Endodermal cell (in vitro differentiated cells): ENCODE results near the gene ZNF846. TPM values are rescaled to one million over a fixed set of nuclear protein-coding genes. Genes with fewer than 3 reads are reported as not detected.
"Not testable (repeated sequence)": the region's sequence is repeated elsewhere in the genome, so short reads cannot be mapped to it uniquely, and the experiment has no call there.

Experiments used
- DNase-seq: peaks from one replicate; pipeline ENCODE4 v3.0.0-alpha.2; 2017
- H3K27ac ChIP-seq: 2 replicates; pipeline ENCODE4 v1.5.1; 2013; ENCODE audit warnings: mild to moderate bottlenecking, low read depth, low read length, moderate library complexity
- H3K27me3 ChIP-seq: 2 replicates; pipeline ENCODE4 v1.6.1; 2013; ENCODE audit warnings: mild to moderate bottlenecking, low read length, moderate library complexity; ENCODE audit not compliant: insufficient read depth, control insufficient read depth, poor library complexity, severe bottlenecking
- H3K36me3 ChIP-seq: 2 replicates; pipeline ENCODE4 v1.7.0; 2013; ENCODE audit warnings: mild to moderate bottlenecking, low read length, moderate library complexity; ENCODE audit not compliant: control insufficient read depth, insufficient read depth
- H3K4me1 ChIP-seq: one replicate; pipeline ENCODE4 v1.7.0; 2013; ENCODE audit warnings: low read length; ENCODE audit not compliant: control insufficient read depth, insufficient read depth
- H3K4me3 ChIP-seq: 2 replicates; pipeline ENCODE4 v1.5.1; 2013; ENCODE audit warnings: mild to moderate bottlenecking, low read length, moderate library complexity
- H3K9ac ChIP-seq: 2 replicates; pipeline ENCODE4 v1.6.1; 2013; ENCODE audit warnings: mild to moderate bottlenecking, low read length, moderate library complexity; ENCODE audit not compliant: poor library complexity, severe bottlenecking; ENCODE audit errors: extremely low read depth
- H3K9me3 ChIP-seq: 2 replicates; pipeline ENCODE4 v1.6.1; 2013; ENCODE audit warnings: mild to moderate bottlenecking, low read length, moderate library complexity; ENCODE audit not compliant: control insufficient read depth
- H3K27ac Mint-ChIP-seq: 2 replicates; pipeline ENCODE4 v1.8.0; 2020; ENCODE audit warnings: mixed read lengths
- H3K27me3 Mint-ChIP-seq: 2 replicates; pipeline ENCODE4 v1.8.0; 2021; ENCODE audit warnings: mild to moderate bottlenecking, mixed read lengths; ENCODE audit not compliant: insufficient read depth
- H3K36me3 Mint-ChIP-seq: 2 replicates; pipeline ENCODE4 v1.8.0; 2020; ENCODE audit warnings: low read depth, mixed read lengths
- H3K4me1 Mint-ChIP-seq: 2 replicates; pipeline ENCODE4 v1.8.0; 2020; ENCODE audit warnings: mixed read lengths
- H3K4me3 Mint-ChIP-seq: 2 replicates; pipeline ENCODE4 v1.8.0; 2020; ENCODE audit warnings: mild to moderate bottlenecking, moderate library complexity, mixed read lengths
- H3K9me3 Mint-ChIP-seq: 2 replicates; pipeline ENCODE4 v1.8.0; 2020; ENCODE audit warnings: mild to moderate bottlenecking, mixed read lengths
- WGBS, 2 experiments: methylation state at CpG; one replicate each; pipeline versions ENCODE4 v1.1.5 to v1.1.7; 2013; ENCODE audit warnings: missing lambda C conversion rate in 2 of 2, mixed read lengths in 1 of 2; ENCODE audit not compliant: insufficient coverage in 1 of 2, insufficient read length in 1 of 2; 5-methylcytosine and 5-hydroxymethylcytosine counted together
- total RNA-seq, 2 donors: library from RNA; stranded (reverse); fragmentation: NEBNext Ultra II Directional in 1 of 2; extraction: Animal tissue kit (Norgen Biotek cat#: 25700) in 1 of 2; gene quantifications; 2 replicates in 1 of 2; 3 replicates in 1 of 2; pipeline ENCODE4 v1.2.1, GENCODE V29; 2021
- TF ChIP-seq, protein P1 (sequence below): fragments of 200-600 bp; sonication (generic); conservative IDR thresholded peaks from 2 replicates; pipeline ENCODE4 v1.5.0; 2021; ENCODE audit warnings: antibody characterized with exemption, mild to moderate bottlenecking

The ZNF846 gene
- total RNA-seq, 2 donors from 2014 or later, result 12.3 to 23.6 TPM

GRCh38 chr19:9789066-9789465 lies 20.5 kb upstream of the ZNF846 start:
- peak overlapping the region; percentile 95 for H3K27ac Mint-ChIP-seq

DNA sequence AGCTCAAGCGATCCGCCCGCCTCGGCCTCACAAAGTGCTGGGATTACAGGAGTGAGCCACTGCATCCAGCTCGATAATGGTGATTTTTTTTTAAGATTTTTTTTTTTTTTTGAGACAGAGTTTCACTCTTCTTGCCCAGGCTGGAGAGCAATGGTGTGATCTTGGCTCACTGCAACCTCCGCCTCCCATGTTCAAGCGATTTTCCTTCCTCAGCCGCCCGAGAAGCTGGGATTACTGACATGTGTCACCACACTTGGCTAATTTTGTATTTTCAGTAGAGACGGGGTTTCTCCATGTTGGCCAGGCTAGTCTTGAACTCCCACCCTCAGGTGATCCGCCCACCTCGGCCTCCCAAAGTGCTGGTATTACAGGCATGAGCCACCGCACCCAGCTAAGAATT lies 20.1 kb upstream of the ZNF846 start:
- H3K4me1 Mint-ChIP-seq, result peaks cover 34% of the 10 kb centered on the region
- H3K9ac ChIP-seq, H3K27me3 Mint-ChIP-seq, H3K27ac Mint-ChIP-seq, DNase-seq, H3K36me3 ChIP-seq, H3K4me3 ChIP-seq, H3K4me3 Mint-ChIP-seq, H3K9me3 ChIP-seq, H3K36me3 Mint-ChIP-seq, H3K27ac ChIP-seq, H3K27me3 ChIP-seq: not testable (repeated sequence)
- peaks cover 16% of the 10 kb centered on the region for H3K9me3 Mint-ChIP-seq
- 89 to 97% methylated on average over 13 of the region's 13 CpGs for WGBS, 2 experiments
- H3K4me1 ChIP-seq, result peaks cover 10% of the 10 kb centered on the region

More at GRCh38 chr19:9789066-9789465, 20.5 kb upstream of the ZNF846 start:
- Histone ChIP-seq H3K4me1 (peaks cover 7% of the 10 kb centered on the region), H3K27me3 (no peaks in the 10 kb centered on the region), H3K27ac (no peak overlapping the region), H3K9ac (peak overlapping the region; percentile 25), H3K9me3 (no peaks in the 10 kb centered on the region), H3K36me3 (no peaks in the 10 kb centered on the region), H3K4me3 (no peak overlapping the region)
- peaks cover 16% of the 10 kb centered on the region for H3K9me3 Mint-ChIP-seq
- H3K36me3 Mint-ChIP-seq, result peaks cover 9% of the 10 kb centered on the region
- TF ChIP-seq, protein P1, sequence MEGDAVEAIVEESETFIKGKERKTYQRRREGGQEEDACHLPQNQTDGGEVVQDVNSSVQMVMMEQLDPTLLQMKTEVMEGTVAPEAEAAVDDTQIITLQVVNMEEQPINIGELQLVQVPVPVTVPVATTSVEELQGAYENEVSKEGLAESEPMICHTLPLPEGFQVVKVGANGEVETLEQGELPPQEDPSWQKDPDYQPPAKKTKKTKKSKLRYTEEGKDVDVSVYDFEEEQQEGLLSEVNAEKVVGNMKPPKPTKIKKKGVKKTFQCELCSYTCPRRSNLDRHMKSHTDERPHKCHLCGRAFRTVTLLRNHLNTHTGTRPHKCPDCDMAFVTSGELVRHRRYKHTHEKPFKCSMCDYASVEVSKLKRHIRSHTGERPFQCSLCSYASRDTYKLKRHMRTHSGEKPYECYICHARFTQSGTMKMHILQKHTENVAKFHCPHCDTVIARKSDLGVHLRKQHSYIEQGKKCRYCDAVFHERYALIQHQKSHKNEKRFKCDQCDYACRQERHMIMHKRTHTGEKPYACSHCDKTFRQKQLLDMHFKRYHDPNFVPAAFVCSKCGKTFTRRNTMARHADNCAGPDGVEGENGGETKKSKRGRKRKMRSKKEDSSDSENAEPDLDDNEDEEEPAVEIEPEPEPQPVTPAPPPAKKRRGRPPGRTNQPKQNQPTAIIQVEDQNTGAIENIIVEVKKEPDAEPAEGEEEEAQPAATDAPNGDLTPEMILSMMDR, result no peak
- H3K27me3 Mint-ChIP-seq, result peaks cover 7% of the 10 kb centered on the region
- peak; percentile 56 for DNase-seq
- no peak overlapping the region for H3K4me3 Mint-ChIP-seq
- peaks cover 30% of the 10 kb centered on the region for H3K4me1 Mint-ChIP-seq
- 86% methylated on average over 11 of the region's 11 CpGs; no CpG with 5 or more reads in 1 of the 2 experiments for WGBS, 2 experiments

- Mint-ChIP-seq H3K36me3 (peaks cover 15% of the 10 kb centered on the region), H3K4me3 (peak overlapping the region; percentile 83), H3K9me3 (peaks cover 16% of the 10 kb centered on the region), H3K27ac (no peak overlapping the region), H3K4me1 (peaks cover 34% of the 10 kb centered on the region), H3K27me3 (peaks cover 1% of the 10 kb centered on the region)
- Histone ChIP-seq H3K9me3 (peaks cover 6% of the 10 kb centered on the region), H3K27ac (no peak overlapping the region), H3K27me3 (no peaks in the 10 kb centered on the region), H3K4me3 (peak overlapping the region; percentile 81), H3K36me3 (peaks cover 5% of the 10 kb centered on the region), H3K4me1 (peaks cover 10% of the 10 kb centered on the region), H3K9ac (no peak overlapping the region)
- 94 to 96% methylated on average over 7 to 8 of the region's 8 CpGs for WGBS, 2 experiments
- DNase-seq, result no peak
- TF ChIP-seq, protein P1, result no peak
Measured at GRCh38 chr19:9786819-9787218, 18.3 kb upstream of the ZNF846 start.

GRCh38 chr19:9786342-9786741 lies 17.8 kb upstream of the ZNF846 start:
- peaks cover 1% of the 10 kb centered on the region for H3K27me3 Mint-ChIP-seq
- WGBS, 2 experiments, result 69 to 98% methylated on average over 3 to 9 of the region's 9 CpGs

More at GRCh38 chr19:9786342-9786741, 17.8 kb upstream of the ZNF846 start:
- Histone ChIP-seq H3K27me3 (no peaks in the 10 kb centered on the region), H3K9me3 (peaks cover 6% of the 10 kb centered on the region), H3K4me1 (peaks cover 10% of the 10 kb centered on the region), H3K36me3 (peaks cover 5% of the 10 kb centered on the region), H3K27ac (no peak overlapping the region), H3K4me3 (peak overlapping the region; percentile 81), H3K9ac (peak overlapping the region; percentile 41)
- Mint-ChIP-seq H3K4me1 (peaks cover 32% of the 10 kb centered on the region), H3K27ac (peak overlapping the region; percentile 94), H3K36me3 (peaks cover 15% of the 10 kb centered on the region), H3K9me3 (peaks cover 16% of the 10 kb centered on the region), H3K4me3 (peak overlapping the region; percentile 83)
- DNase-seq, result no peak
- TF ChIP-seq, protein P1, result no peak
